Measurements from ENCODE around the gene MFSD12.

GRCh38 chr19:3605361-3605760 lies 48.0 kb upstream of the MFSD12 start:
- TF ChIP-seq CTCF (IDR thresholded peaks at IDR 0.05) = no peak
- no peak for TF ChIP-seq ZFX (IDR thresholded peaks at IDR 0.05; ENCODE audit: borderline replicate concordance)

Measured in 22Rv1 (cell line).